Thoracic aorta (tissue), 2 donors: Measurements from ENCODE around the gene VPS39. TPM values are rescaled to one million over a fixed set of nuclear protein-coding genes. Genes with fewer than 3 reads are reported as not detected.

Experiments
- ATAC-seq: fragments of 150-250 bp; one replicate; pipeline ENCODE4 v1.8.0; 2017; ENCODE audit warnings: low read depth; ENCODE audit not compliant: insufficient number of reproducible peaks, low FRiP score
- DNase-seq: peaks from one replicate; pipeline ENCODE4 v3.0.0-alpha.2; 2020; ENCODE audit warnings: low spot score
- H3K27ac ChIP-seq, 2 donors: fragments of 200-600 bp; sonication (generic); 1 replicate in 1 of 2; 2 replicates in 1 of 2; pipeline ENCODE4 v1.5.1; 2016; ENCODE audit warnings: mild to moderate bottlenecking in 2 of 2, moderate library complexity in 2 of 2
- H3K27me3 ChIP-seq: fragments of 200-600 bp; sonication (generic); replicated peaks from 2 replicates; pipeline ENCODE4 v1.6.0; 2016; ENCODE audit warnings: mild to moderate bottlenecking; ENCODE audit not compliant: insufficient read depth
- H3K36me3 ChIP-seq: fragments of 200-600 bp; sonication (generic); one replicate; pipeline ENCODE4 v1.5.1; 2016
- H3K4me1 ChIP-seq, 2 donors: fragments of 200-600 bp; sonication (generic); 1 replicate in 1 of 2; 2 replicates in 1 of 2; pipeline versions ENCODE4 v1.5.1 to v1.6.0; 2016; ENCODE audit warnings: low read depth in 2 of 2, mild to moderate bottlenecking in 1 of 2; ENCODE audit not compliant: control insufficient read depth in 1 of 2
- H3K4me3 ChIP-seq: fragments of 200-600 bp; sonication (generic); 2 replicates; pipeline ENCODE4 v1.5.1; 2016; ENCODE audit warnings: mild to moderate bottlenecking
- H3K9me3 ChIP-seq: fragments of 200-600 bp; sonication (generic); 2 replicates; pipeline ENCODE4 v1.5.1; 2016
- CTCF ChIP-seq: fragments of 200-600 bp; sonication (generic); IDR thresholded peaks from one replicate; pipeline ENCODE4 v1.5.1; 2019; ENCODE audit warnings: antibody characterized with exemption
- total RNA-seq, 2 donors: library from RNA; depleted of rRNA; stranded (reverse); fragments of >200 nt; gene quantifications; one replicate each; pipeline versions ENCODE4 v1.1.0 to v1.2.3, GENCODE V29; 2016

Gene VPS39
- total RNA-seq, 2 donors from 2014 or later = 89.9 to 156 TPM

- DNase-seq = no peak
- Histone ChIP-seq H3K27ac (no peak overlapping the region), H3K4me1 (no peaks in the 10 kb centered on the region), H3K4me3 (no peak overlapping the region), H3K27me3 (no peaks in the 10 kb centered on the region), H3K9me3 (no peaks in the 10 kb centered on the region), H3K36me3 (no peaks in the 10 kb centered on the region)
- no peak for TF ChIP-seq CTCF
- no peak for ATAC-seq
Measured at GRCh38 chr15:42134617-42135245, 73.4 kb downstream of the VPS39 start.

GRCh38 chr15:42133886-42134502, 74.1 kb downstream of the VPS39 start:
- H3K4me3 ChIP-seq = no peak overlapping the region
- no peak overlapping the region for H3K27ac ChIP-seq
- no peaks in the 10 kb centered on the region for H3K36me3 ChIP-seq
- no peaks in the 10 kb centered on the region for H3K9me3 ChIP-seq
- H3K4me1 ChIP-seq = no peaks in the 10 kb centered on the region
- ATAC-seq (no peak), DNase-seq (no peak)
- H3K27me3 ChIP-seq = no peaks in the 10 kb centered on the region
- no peak for TF ChIP-seq CTCF

- no peak overlapping the region for H3K4me3 ChIP-seq
- ATAC-seq (no peak), DNase-seq (no peak)
- H3K27me3 ChIP-seq = no peaks in the 10 kb centered on the region
- H3K36me3 ChIP-seq = no peaks in the 10 kb centered on the region
- no peak overlapping the region for H3K27ac ChIP-seq
- H3K9me3 ChIP-seq = no peaks in the 10 kb centered on the region
- H3K4me1 ChIP-seq = no peaks in the 10 kb centered on the region
- TF ChIP-seq CTCF = no peak
Measured at GRCh38 chr15:42133356-42133755, 74.7 kb downstream of the VPS39 start.

GRCh38 chr15:42131826-42132806, 76.0 kb downstream of the VPS39 start:
- Histone ChIP-seq H3K27ac (no peak overlapping the region), H3K36me3 (no peaks in the 10 kb centered on the region), H3K9me3 (no peaks in the 10 kb centered on the region), H3K4me3 (no peak overlapping the region), H3K27me3 (no peaks in the 10 kb centered on the region), H3K4me1 (no peaks in the 10 kb centered on the region)
- TF ChIP-seq CTCF = no peak
- DNase-seq (no peak), ATAC-seq (no peak)

- TF ChIP-seq CTCF = no peak
- ATAC-seq = no peak
- H3K36me3 ChIP-seq = no peaks in the 10 kb centered on the region
- no peaks in the 10 kb centered on the region for H3K27me3 ChIP-seq
- no peaks in the 10 kb centered on the region for H3K9me3 ChIP-seq
- H3K4me3 ChIP-seq = no peak overlapping the region
- H3K27ac ChIP-seq = no peak overlapping the region
- no peak for DNase-seq
- H3K4me1 ChIP-seq = no peaks in the 10 kb centered on the region
Measured at GRCh38 chr15:42131006-42131405, 77.1 kb downstream of the VPS39 start.
